NCI-H2227 treated with DMSO at 0.1 percent for 48 hours (cell line): ENCODE measurements around the gene RALGAPA2.

ENCODE experiments used
- DNase-seq: peaks from one replicate; lab custom pipeline; 2025; lab: John Stamatoyannopoulos, UW

RALGAPA2 gene

DNA sequence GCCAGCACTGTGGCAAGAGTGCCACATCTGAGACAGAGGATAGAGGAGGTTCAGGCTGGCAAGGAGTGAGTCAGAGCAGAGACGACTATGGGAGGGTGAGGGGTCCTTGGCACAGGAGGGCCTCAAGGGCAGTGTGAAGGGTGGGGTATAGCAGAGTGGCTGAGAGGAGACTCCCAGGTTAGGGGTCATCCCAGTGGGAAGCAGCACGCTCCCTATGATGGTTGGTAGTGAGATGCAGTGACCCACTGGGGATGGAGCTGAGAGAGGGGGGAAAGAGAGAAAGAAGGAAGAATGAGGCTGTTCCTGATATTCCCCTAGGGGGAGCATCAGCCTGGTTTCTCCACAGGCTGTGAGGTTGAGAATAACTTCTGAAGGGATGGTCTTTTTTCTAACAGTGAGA, 247.2 kb downstream of the RALGAPA2 start:
- no peak for DNase-seq

DNA sequence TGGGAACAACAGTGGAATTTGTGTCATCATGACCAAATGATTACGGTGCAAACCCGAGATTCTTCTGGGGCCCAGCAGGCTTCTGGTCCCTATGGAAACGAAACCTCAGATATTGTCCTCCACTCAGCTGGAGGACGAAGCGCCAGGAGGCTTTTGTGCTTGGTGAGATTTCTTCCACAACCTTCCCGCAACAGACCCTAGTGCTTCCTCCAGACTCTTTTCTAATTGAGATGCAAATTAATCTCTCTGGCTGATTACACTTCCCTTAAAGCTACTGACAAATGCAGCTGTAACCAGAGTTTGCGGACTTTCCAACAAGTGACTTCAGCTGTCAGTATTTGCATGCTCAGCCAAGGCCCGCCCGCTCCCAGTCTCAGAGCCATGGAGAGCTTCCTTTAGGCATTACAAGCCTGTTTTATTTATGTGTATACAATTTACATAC, 248.5 kb downstream of the RALGAPA2 start:
- no peak for DNase-seq

DNA sequence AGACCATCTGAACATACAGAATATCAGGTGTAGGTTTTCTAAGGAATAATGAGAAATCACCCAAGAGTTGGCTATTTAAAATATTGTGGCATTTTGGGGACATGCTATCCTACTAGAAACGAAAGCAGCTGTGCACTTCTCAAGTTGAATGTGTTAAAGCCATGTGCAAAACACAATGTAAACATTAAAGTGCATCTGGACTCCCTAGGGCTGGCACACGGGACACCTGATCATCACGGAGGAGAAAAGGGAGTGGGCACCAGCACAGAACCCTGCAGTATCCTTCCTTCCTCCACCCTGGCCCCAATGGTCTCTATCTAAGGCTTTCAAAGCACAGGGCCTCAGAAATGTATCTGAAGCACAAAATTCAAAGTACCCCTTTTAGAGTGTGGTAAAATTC, 250.3 kb downstream of the RALGAPA2 start:
- no peak for DNase-seq

DNA sequence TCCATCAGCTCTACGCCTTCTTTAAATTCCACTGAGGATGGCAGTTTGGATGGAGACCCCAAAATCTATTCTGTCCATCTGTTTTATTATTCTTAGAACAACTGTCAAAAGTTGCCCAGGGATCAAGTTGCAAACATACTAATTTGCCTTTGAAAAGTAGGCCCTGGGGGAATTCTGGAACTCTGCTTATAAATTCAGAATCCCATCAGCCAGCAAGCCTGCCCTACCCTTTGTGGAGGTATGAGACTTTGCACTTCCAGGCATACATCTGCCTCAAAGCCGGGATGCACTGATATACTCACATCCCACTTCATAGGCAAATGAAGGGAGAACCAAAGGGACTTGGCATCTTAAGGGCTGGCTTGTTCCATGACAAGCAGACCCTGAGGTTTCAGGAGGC, 250.9 kb downstream of the RALGAPA2 start:
- no peak for DNase-seq

DNA sequence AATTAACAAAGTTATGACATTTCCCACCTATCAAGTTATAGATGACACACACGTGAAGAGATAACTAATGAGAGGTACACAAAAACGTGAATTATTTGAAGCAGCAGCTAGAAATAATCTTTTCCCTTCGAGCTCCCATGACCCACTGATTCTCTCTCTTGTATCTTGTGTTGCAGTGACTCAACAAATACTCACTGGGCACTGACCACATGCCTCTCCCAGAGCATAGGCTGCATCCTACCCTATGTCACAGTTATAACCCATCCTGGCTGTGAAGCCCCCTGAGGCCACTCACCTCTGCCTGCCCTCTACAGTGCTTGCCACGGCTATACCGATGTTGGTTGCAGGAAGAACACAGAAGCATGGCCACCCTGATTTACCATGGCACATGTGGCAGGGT, 252.7 kb downstream of the RALGAPA2 start:
- DNase-seq = no peak

DNA sequence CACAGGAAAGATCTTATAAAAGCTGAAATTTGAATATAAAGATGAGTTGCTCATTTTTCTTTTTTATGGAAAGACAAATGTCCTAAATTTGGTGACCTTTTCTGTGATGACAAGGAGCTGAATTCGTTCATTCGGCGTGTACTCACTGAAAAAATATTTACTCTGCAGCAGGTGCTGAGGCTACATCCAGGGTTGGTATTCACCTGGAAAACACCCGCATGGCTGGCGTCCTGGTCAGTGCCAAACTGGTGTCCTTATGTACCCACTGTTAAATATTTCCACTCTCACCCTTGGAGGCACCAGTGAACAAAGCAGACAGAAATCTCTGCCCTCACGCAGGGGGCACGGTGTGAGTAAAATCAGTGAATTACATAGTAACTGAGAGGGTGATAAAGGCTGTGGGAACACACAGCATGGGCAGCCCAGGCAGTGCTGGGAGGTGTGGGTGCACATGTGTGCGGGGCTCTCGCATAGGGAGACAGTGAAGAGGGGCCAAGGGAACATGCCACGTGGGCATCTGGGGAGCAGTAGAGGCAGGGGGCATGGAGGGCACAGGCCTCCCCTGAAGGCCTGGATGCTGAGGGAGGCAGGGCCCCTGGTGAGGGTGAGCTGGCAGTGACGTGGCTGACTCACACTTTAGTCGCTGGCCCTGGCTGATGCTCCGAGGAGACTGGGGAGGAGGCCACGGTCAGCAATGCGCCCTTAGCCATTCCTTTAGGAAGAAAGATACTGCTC, 254.9 kb downstream of the RALGAPA2 start:
- DNase-seq = no peak

DNA sequence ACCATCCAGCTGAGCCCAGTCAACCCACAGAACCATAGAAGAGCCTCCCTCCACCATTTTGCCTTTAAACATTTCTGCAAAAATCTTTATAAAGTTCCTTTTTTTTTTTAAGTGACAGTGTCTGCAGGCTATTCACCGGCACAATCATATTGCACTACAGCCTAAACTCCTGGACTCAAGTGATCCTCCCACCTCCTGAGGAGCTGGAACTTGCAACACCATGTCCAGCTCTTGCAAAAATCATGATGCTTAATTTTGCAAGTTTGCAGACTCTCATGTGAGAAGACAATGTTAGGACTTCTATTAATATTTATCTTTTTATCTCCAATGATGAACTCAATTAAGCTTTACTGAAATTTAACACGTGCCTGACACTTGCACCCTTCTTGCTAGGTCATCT, 255.7 kb downstream of the RALGAPA2 start:
- DNase-seq = no peak

DNA sequence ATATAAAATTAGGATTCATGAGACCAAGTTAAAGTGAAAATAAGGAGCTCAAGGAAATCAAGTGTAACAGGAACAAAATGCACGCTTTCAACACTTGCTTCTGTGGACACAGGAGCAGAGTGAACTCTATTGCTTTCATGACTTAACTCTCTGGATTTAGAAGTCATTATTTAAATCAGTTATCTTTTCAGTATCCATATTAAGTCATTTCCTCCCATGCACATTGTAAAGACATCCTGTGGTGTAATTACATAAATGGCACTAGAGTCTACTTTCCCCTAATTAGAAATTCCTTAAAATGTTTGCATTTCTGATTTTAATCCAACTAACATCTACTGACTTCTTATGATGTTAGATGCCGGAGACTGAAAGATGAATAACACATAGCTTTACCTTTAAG, 256.5 kb downstream of the RALGAPA2 start:
- DNase-seq = no peak

DNA sequence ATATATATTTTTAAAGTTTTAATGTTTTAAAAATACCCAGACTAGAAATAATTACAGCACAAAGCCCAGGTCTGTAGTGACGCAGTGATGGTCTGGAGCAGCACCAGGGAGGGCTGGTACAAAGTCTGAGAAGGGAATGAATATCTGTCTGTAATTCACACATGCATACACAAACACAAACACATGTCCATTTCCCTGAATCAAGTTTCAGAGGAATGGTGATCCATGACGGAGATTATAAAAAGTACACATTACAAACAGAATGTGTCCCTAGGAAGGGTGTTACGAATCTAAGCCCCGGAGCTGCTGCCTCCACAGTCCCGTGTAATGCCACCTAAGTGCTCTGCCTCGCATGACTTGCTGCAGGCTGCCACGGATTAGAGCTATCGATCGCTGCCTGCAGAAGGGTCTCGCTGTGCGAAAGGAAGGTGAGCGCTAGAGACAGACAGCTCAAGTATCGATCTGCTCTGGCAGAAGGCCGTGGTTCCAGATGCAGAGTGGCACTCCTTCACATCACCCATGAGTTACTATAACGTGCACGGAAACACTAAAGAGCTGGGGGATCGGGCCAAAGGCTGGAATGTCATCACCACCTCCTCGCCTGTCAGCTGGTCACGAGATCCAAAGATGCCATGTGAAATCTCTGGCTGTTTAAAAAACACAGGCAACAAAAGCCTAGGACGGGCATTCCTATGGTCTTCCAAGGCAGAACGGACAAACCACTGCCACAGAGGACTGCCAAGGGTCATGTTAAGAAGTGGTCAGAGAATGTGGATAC, 257.4 kb downstream of the RALGAPA2 start:
- DNase-seq = no peak

DNA sequence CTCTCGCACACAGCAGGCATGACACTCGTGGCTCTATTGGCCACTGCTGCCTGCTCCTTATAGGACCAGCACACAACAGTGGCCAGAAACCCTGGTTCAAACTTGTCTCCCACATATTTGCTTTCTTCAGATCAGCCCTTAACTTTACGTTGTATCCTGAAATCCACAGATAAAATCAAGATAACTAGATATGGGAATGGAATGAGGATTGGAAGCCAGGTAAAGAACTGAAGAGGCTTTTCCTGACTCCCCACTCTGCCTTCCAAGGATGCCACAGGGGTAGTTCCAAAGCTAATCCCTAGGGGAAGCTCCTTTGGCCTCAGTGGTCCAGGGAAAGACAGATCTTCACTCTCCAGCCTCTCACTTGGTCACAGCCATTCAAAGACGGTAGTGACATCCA, 258.1 kb downstream of the RALGAPA2 start:
- DNase-seq = no peak

DNA sequence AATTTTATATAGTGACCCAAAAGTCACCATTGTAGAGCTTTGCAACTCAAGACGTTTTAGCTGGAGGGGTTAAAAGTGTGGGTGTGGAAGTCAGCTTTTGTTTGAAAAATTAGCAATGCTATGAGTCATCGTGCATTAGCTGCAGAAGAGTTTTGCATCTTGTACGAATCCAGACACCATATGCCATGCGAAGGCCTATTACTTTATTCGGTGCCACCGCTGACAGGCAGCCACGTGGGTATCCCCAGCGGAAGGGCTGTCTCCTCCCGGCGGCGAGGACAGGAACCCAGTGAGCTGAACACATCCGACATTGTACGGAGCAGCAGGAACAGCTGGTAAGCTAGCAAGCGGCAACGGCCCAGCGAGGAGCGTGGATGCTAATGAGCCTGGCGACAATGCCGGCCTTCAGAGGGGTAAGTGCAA, 260.2 kb downstream of the RALGAPA2 start:
- peak; percentile 77 for DNase-seq

DNA sequence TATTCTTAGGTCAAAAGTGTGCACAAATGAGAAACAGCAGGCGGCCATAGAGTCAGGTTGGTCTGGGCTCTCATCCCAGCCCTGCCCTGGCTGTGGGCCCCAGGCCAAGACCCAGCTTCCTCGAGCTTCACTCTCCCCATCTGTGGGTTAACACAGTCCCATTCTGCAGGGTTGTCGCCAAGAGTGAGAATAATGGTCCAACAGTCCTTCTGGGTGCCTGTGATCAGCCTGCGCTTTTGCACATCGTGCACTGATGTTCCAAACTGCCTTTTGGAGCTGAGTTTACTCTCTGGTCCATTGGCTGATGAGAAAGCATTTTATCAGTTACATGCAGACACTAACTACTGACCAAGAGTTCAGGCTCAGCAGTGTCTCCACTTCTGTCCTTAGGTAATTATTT, 261.9 kb downstream of the RALGAPA2 start:
- no peak for DNase-seq

DNA sequence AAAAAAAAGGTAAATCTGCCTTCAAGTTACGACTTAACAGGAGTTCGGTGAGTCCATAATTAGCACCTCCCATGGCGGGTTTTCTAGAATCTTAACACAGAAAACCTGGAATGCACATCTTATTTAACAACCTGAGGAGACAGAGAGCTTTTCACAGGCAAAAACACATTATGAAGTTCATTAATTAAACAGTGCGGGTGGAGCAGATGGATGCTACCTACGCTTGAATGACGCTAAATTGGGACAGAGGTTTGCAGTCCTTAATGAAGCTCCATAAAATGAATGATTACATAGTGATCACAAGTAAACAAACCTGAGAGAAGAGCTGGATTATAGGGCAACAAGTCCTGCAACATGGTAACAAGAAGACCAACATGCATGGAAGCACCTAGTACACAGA, 263.6 kb downstream of the RALGAPA2 start:
- DNase-seq = no peak

DNA sequence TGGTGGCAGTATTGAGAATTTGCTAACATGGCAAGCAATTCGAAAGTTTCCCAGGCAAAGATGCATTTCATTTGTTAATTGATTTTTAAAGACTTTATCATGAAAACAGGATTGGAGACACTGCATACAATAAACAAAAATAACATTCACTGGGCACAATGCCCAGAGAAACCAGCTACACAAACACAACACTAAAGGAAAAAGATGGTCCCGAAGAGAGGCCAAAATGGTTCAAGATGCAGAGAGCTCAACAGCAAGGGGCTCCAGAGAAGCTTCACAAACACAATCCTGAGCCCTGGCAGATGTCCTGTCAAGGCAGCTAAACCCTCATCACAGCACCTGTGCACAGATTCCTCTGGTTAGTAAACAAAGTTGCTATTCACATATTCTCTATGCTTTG, 265.2 kb downstream of the RALGAPA2 start:
- no peak for DNase-seq

DNA sequence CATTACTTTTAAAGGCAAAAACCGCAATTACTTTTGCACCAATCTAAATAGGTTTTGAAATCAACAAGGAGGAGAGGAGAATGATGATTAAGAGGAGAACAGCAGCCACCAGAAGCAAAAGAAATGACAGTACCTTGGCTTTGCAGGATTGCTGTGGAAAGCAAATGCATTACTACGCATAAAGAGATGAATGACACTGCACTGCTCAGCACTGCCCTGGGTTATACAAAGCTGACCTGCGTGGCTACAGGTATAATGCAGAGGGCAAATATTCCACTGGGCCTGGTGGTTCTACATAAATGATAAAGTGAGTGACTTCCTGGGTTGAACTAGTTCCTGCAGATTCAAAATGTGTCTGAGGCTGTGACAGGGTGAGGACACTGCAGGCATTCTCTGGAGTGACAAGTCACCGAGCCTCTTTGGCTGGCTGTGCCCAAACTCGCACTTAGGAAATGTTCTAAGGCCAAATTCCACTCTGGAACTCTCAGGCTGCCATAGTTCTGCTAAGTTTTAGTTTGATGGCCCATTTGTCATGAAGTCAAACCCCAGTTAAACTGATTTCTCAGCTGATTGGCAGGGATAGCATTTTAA, 265.9 kb downstream of the RALGAPA2 start:
- DNase-seq = no peak

DNA sequence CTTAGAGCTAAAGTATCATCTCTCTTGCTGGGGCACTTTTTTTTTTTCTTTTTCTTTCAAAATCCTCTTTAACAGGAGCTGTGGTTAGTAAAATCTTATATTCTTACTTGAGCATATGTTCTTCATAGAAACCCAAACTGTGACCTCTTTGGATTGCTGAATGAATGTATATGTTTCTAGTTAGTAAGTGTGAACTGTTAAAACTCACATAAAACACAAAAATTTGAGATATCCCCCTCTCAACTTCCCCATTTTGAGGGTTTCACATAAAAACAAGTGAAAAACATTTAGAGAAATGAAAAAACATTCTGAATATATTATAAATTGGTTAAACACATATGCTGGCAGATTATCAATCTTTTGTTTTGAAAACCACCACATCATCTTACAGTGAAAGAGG, 266.4 kb downstream of the RALGAPA2 start:
- DNase-seq = no peak

DNA sequence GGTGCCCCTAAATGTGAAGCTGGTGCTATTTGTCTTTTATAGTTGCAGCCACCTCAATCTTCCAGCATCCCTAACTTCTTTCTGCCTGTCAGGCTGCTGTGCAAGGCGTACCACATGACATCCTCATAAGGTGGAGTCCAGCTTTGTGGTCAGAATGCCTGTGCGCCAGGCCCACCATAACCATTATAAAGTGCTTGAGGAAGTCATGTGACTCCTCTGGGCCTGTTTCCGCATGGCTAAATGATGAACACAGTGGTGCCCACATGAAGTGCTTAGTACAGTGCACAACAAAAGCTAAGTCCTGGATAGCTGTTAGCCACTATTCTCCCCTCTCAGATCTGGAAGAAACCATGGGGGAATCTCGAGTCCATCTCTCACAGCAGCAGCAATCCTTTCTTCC, 268.9 kb downstream of the RALGAPA2 start:
- DNase-seq = no peak

DNA sequence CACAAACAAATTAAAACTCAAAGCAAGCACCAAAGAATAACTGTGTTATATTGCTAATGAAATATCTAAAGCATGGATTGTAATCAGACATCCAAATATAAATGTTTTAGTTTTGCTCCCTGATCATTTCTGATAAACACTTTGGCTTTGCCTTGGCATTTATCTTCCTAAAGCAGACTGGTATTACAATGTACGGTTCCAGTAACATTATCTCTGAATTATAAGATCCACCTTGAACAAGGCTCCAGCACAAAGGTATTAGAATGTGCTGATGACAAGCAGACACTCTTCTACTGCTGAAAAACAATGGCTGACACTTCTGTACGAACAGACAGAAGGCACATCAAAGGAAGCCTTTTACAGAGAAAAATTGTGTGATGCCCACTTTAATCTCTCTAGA, 270.0 kb downstream of the RALGAPA2 start:
- no peak for DNase-seq

DNA sequence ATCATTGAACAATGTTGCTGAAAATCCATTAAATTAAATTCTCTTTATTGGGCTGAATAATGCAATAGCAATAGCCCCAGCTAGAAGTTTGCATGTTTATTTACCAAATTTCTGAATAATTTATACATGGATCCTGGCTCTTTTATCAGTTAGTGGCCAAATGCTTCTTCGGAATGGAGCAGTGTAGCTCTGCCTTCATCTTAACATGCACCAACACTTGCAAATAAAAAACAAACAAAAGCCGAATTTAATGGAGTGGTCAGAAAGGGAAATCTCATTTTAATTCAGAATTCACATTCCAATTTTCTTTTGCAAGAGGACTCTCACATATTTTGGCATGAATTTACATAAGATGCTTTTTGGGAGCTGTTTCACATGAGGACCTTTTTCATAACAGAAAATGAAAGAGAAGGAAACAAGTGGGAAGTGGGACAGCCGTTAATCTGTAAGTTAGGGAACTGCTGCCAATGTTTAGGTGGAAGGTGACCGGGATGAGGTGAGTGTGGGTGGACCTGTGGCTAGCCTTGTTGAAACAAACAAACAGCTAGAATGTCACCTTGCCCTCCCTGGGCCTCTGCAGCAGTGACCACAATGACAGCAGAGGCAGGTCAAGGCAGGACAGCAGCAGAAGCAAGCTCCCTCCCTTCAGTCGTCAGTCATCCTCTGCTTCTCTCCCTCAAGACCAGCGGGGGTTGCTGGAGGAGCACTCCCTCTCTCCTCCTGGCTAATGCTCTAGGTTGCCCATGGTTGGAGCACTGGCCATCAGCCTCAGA, 271.4 kb downstream of the RALGAPA2 start:
- no peak for DNase-seq

DNA sequence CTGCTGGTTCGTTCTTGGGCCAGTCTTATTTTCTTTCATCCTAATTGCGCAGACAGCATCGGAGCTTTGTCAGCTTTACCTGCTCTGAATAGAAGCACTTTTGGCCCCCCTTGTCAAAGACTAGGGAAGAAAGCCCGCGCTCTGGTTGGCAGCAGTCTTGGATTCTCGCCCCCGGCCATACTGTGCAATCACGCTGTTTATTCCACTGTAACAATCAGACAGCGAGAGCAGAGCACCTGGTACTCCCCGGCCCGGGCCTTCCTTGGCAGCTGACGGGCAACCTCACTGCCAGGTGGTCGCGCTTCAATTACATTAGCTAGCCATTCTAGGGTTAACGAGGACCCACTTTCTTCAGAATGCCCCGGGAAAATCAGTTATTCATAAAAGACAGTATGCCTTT, 272.0 kb downstream of the RALGAPA2 start:
- DNase-seq = no peak

DNA sequence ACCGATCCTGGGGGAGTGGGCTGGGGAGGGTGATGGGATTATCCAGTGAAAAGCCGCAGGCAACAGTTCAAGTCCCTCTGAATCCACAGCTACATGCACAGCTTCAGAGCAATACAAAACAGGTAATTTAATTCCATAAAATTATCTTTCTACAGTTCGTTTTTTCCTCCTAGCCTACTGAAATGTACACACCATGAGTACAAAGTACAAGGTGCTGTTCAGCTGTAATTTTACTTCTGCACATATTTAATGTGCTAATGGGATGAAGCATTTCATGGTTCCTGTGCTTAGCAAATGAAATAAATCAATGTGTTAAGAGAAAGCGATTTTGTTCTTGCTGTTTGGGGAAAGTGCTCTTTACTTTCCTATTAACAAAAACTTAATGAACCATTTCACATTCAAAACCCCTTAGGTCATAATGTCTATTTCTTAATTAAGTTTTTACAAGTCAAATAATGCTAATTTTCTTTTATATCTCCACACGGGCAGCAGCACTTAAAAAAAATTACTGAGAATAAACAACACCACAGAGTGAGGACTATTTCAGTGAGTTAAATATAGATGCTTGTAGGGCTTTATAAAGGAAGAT, 272.7 kb downstream of the RALGAPA2 start:
- DNase-seq = no peak

DNA sequence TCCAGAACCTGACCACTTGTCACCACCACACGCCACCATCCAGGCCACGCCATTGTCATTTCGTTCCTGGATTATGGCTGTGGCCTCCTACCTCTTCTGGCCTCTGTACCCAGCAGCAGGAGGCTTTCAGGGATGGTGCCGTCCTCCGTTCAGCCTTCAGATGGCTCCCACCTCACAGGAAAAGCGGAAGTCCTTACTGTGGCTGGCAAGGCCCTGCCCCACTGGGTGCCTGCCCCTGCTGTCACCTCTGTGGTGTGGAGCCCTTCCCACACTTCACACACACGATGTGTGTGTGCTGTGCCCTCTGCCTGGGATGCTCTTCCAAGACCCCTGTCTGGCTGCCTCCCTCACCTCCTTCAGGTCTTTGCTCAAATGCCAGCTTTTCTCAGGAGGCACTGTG, 275.1 kb downstream of the RALGAPA2 start:
- DNase-seq = no peak
